Fibroblast of peridontal ligament (primary cell): ENCODE results near the gene MAD1L1.

Experiments
- DNase-seq: peaks from one replicate; pipeline ENCODE4 v3.0.0-alpha.2; 2010; ENCODE audit errors: extremely low read depth

The MAD1L1 gene

DNA sequence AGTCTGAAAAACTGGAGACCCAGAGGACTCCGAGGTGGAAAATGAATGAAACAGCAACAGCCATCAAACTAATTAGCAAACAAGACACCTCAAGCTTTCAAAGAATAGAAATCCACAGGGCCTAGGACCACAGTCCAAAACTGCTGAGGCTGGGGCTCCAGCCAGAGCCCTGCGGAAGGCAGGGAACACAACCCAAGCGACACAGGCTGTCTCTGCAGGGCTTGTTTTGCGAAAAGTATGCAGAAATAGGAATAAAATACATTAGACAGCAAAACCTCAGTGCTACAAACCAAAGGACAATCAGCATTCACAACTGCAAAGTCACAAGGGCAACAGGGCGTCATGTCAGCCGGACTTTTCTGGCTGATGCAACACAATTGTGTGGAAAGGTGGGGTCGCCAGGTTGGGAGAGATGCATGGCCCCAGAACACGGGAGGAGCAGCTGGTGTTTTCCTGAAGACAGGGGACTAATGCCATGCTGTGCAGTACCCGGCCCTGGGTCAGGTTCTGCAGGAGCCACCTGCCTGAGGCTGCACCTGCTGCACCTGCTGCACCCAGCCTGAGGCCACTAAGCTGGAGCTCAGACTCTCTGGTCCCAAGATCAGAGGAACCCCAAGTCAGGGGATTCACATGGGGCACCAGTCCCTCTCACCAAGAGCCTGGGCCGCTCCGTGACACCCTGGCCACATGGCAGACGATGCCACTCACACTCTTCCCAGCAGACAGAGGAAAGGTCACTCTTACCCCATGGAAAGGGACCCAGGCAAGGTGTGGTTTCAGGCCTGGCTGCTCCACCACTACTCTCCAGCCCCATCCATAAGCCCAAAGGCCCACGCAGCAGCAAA lies 74.2 kb downstream of the MAD1L1 start:
- DNase-seq: no peak

DNA sequence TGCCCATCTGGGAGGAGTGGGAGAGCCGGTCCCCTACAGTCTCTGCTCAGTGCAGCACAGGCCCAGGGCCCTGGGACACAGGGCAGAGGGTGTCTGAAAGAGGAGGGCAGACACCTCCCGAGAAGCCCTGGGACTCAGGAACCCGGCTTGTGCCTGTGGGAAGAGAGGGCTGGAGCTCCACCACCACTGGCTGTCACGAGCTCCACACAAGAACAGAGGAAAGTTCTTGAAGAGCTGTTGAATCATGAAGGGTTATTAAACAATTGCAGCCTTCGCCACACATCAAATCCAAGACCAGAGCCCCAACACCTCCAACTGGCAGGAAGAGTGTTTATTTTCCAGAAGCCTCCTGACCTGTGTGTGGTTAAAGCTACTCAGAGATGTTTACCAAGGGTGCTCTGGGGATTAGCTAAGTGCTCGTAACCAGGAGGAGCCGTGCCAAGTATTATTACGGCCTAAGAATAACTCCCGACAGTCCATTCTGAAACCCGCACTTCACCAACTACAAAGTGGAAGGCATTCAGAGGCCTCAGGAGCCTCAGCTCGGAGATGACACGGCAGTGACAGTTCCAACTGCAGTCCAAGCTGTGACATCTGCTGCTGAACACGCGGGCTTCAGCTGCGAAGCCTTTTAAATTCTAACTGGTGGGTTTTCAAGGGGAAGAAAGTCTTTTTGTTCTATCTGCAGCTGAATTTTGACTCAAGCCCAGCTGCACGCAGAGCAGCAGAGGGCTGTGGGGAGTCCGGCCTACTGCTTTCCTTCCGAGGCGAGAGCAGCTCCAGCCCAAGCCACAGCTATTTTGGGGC lies 75.1 kb downstream of the MAD1L1 start:
- peak; percentile 98 for DNase-seq

GRCh38 chr7:2156756-2157472 lies 75.8 kb downstream of the MAD1L1 start:
- DNase-seq: no peak

GRCh38 chr7:2154831-2155230 lies 77.9 kb downstream of the MAD1L1 start:
- DNase-seq: no peak

GRCh38 chr7:2154121-2154520 lies 78.6 kb downstream of the MAD1L1 start:
- no peak for DNase-seq

GRCh38 chr7:2152646-2153045 lies 80.1 kb downstream of the MAD1L1 start:
- no peak for DNase-seq

DNA sequence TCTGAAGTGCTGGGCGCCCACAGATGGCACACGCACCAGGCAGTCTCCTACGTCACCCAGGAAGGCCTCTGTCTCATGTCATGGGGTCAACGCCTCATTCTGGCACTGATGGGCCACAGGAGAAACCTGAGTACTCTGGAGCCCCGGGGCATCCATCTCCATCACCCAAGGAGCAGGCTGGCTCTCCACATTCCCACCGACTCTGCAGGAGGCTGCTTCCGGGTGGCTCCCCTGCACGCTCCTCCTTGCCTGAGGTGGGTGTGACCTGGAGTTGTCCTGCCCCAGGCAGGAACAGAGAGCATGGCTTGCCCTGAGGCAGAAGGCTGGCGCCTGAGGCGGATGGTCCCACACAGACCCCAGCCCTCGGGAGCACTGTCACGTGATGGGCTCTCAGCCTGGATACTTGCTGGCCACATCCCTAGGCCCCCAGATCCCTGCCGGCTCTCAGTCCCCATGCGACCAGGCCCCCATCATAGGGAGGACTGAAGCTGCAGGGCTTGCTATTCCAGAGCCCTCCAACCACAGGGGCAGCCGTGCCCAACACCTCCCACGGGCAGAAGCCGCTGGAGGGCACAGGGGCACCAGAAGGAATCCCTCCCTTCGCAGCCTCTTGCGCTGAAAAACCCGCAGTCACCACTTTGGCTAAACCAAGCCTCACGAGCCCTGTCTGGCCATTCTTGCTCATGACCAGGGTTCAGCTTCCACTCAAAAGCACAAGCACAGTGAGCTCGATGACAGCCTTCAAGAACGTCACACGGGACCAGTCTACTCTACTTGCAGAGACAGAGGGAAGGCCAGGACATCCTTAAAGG lies 80.7 kb downstream of the MAD1L1 start:
- no peak for DNase-seq

- DNase-seq: no peak
These were observed 81.5 kb downstream of the MAD1L1 start for GRCh38 chr7:2151237-2151636.

DNA sequence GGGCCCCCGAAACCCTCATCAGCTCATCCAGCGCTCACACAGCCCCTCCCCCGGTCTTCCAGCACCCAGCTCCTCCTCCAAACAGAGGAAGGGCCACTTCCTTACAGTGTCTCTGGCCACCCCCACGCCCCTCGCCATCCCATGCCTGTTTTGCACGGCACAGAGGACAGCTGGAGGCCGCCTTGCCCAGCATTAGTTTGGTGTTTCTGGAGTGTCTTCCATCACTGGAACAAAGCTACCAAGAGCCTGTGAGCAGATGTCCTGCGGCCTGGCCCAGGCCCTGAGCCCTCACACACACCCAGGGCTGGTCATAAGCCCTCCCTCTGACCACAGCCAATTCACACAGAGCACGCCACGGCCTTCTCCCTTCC lies 82.3 kb downstream of the MAD1L1 start:
- no peak for DNase-seq

DNA sequence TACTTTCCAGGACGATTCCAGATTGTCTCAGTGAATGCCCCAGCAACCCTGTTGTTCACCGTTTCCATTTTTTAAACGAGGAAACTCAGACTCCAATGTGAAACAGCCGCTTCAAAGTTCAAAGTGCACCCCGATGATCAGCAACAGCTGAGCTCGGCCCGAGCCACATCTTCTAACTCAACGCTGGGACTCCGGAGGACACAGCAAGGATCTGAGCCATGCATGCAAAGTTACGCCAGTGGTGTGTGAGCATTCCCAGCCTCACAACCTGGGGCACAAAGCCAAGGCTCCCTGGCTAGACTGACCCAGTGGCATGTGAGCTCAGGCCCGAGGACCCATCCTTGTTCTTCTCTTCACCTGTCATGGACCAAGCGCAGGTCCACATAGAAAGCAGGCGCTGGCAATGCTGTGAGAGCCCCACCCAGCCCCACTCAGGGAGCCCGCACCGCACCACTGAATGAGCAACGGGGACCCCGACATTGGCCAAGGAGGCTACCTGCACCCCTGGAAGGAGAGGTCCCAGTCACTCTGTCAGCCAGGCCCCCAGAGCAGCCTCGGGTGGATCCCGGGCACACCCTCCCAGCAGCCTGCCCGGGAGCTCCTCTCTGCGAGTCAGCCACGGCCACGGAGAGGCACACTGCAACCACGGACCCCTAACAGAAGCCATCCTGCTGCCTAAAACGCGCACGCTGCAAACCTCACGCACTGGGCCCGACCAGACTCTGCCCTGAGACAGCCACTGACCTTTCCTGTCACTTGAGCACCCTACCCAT lies 82.9 kb downstream of the MAD1L1 start:
- DNase-seq: no peak

- no peak for DNase-seq
These were observed 83.9 kb downstream of the MAD1L1 start for GRCh38 chr7:2148814-2149213.

- no peak for DNase-seq
These were observed 84.6 kb downstream of the MAD1L1 start for GRCh38 chr7:2148189-2148588.

GRCh38 chr7:2146676-2147472 lies 85.9 kb downstream of the MAD1L1 start:
- DNase-seq: no peak

DNA sequence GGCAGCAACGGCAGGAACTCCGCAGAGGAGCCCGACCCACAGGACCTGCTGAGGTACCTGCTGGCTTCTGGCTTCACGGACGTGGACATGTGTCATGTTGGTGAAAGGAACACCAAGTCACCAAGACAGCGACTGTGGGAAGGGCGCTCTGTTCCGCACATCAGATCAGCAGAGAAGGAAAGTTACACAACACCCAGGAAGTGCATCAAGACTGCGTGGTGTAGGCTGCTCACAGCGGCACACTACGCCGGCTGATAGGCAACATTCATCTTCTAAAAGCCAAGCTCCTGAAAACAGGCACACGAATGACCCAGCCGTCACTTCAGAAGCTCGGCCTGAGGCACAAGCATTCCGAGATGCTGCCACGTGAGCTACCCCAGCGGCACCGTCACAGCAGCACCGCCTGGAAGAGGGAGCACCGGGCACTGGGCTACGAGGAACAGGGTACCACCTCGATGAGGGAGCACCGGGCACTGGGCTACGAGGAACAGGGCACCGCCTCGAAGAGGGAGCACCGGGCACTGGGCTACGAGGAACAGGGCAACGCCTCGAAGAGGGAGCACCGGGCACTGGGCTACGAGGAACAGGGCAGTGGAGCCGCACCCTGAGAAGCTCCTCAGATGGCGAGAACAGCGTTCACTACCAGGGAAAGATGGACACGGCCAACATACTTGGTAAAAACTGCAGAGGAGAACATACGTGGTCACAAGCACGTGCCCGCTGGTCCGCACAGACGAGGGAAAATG lies 86.7 kb downstream of the MAD1L1 start:
- no peak for DNase-seq

DNA sequence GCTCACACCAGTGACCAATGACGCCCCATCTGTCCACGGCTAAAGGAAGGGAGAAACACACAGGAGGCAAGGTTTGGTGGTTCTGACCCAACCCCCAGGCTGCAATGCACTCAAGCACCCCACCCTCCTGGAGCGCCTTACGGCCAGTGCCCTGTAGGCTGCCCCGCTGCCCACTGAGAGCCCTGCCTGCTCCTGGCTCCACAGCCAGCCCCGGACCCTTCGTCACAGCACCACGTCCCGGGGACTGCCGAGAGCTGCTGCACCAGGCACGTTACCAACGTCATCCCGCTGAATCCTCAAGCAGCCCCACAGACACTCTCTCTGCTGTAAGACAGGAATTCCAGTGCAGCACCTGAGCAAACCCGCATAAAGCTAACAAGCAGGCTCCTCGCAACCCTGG lies 87.8 kb downstream of the MAD1L1 start:
- no peak for DNase-seq

GRCh38 chr7:2143981-2144595 lies 88.7 kb downstream of the MAD1L1 start:
- DNase-seq: no peak

GRCh38 chr7:2143450-2143849 lies 89.3 kb downstream of the MAD1L1 start:
- DNase-seq: no peak

DNA sequence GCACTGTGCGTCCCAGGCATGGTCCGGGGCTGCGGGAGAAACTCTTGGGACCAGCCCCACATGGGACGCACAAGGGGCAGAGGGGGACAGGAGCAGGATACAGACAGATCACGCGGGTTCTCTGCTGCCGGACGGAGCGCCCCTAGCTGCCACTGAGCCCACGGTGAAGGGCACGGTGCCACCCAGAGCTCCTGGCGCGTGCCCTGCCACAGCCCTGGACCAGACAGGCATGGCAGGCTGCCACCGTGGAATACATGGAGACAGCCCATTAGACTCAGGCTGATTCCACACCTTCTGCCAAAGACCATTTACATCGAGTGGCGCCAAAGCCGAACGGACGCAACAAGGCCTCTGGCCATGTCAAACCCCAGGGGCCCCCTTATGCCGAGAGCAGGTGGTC lies 90.4 kb downstream of the MAD1L1 start:
- DNase-seq: no peak

DNA sequence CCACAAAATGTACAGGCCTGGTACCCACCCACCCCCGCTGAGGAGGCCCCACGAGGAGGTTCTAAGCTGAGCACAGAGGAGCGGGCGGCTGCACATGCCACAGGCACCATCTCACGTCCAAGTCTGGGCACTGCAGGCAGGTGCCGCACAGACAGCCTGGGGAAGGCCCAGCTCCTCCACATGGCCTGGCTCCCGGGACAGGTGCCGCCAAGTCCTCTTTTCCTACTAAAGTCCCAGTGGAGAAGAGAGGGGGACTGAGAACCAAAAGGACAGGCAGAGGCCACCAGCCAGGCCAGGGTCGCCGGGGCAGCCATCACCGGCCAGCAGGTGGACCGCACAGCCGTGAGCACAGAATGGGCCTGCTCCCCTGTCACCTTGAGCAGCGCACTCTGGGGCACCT lies 91.1 kb downstream of the MAD1L1 start:
- no peak for DNase-seq
